GM23338 (cell line): ENCODE data around the gene MEIOB. TPM values are rescaled to one million over a fixed set of nuclear protein-coding genes. Genes with fewer than 3 reads are reported as not detected.

ENCODE experiments used
- ATAC-seq: fragments of 200-7000 bp; cut with Tn5 transposase; 3 replicates; pipeline ENCODE4 v1.9.1; 2020
- DNase-seq: peaks from one replicate; pipeline ENCODE4 v3.0.0-alpha.2; 2015; ENCODE audit warnings: low spot score
- H2AFZ ChIP-seq: fragments of 200-600 bp; sonication (generic); 2 replicates; pipeline ENCODE4 v1.8.0; 2016; ENCODE audit warnings: antibody characterized with exemption, mild to moderate bottlenecking, moderate library complexity
- H3F3A ChIP-seq: fragments of 200-600 bp; sonication (generic); replicated peaks from 2 replicates; pipeline ENCODE4 v1.8.0; 2017; ENCODE audit warnings: antibody characterized with exemption, mixed run types, low read depth
- H3K27ac ChIP-seq: fragments of 200-600 bp; sonication (generic); 2 replicates; pipeline ENCODE4 v1.6.1; 2016; ENCODE audit warnings: low read depth
- H3K27me3 ChIP-seq: fragments of 200-600 bp; sonication (generic); 2 replicates; pipeline ENCODE4 v1.8.0; 2016; ENCODE audit warnings: mild to moderate bottlenecking, mixed run types, moderate library complexity; ENCODE audit not compliant: insufficient read depth
- H3K36me3 ChIP-seq: fragments of 200-600 bp; sonication (generic); 2 replicates; pipeline ENCODE4 v1.8.0; 2016; ENCODE audit warnings: mild to moderate bottlenecking; ENCODE audit not compliant: insufficient read depth
- H3K4me1 ChIP-seq: fragments of 200-600 bp; sonication (generic); 2 replicates; pipeline ENCODE4 v1.8.0; 2016; ENCODE audit warnings: mild to moderate bottlenecking, moderate library complexity; ENCODE audit not compliant: insufficient read depth
- H3K4me2 ChIP-seq: fragments of 200-600 bp; sonication (generic); 2 replicates; pipeline ENCODE4 v1.7.1; 2017; ENCODE audit warnings: mixed run types
- H3K4me3 ChIP-seq: fragments of 200-600 bp; sonication (generic); 2 replicates; pipeline ENCODE4 v1.6.1; 2016; ENCODE audit warnings: mixed run types
- H3K79me2 ChIP-seq: fragments of 200-600 bp; sonication (generic); replicated peaks from 2 replicates; pipeline ENCODE4 v1.8.0; 2017; ENCODE audit warnings: mild to moderate bottlenecking; ENCODE audit not compliant: insufficient read depth
- H3K9me2 ChIP-seq: fragments of 200-600 bp; sonication (generic); 2 replicates; pipeline ENCODE4 v1.8.0; 2017; ENCODE audit not compliant: insufficient read depth
- H4K20me1 ChIP-seq: fragments of 200-600 bp; sonication (generic); replicated peaks from 2 replicates; pipeline ENCODE4 v1.8.0; 2017; ENCODE audit warnings: mild to moderate bottlenecking; ENCODE audit not compliant: insufficient read depth
- H3K27ac Mint-ChIP-seq: 2 replicates; pipeline ENCODE4 v1.8.0; 2020; ENCODE audit warnings: inconsistent platforms, mild to moderate bottlenecking, moderate library complexity, mixed read lengths
- H3K27me3 Mint-ChIP-seq: 3 replicates; pipeline ENCODE4 v1.8.0; 2022; ENCODE audit warnings: low read depth, mild to moderate bottlenecking, moderate library complexity, mixed read lengths, inconsistent platforms; ENCODE audit not compliant: insufficient read depth, poor library complexity
- H3K36me3 Mint-ChIP-seq: 3 replicates; pipeline ENCODE4 v1.8.0; 2021; ENCODE audit warnings: low read depth, mild to moderate bottlenecking, inconsistent platforms, moderate library complexity, mixed read lengths
- H3K4me1 Mint-ChIP-seq: 3 replicates; pipeline ENCODE4 v1.8.0; 2020; ENCODE audit warnings: mild to moderate bottlenecking, inconsistent platforms, mixed read lengths
- H3K4me3 Mint-ChIP-seq: 3 replicates; pipeline ENCODE4 v1.8.0; 2021; ENCODE audit warnings: moderate library complexity, mild to moderate bottlenecking, inconsistent platforms, mixed read lengths
- H3K9me3 Mint-ChIP-seq: 3 replicates; pipeline ENCODE4 v1.8.0; 2020; ENCODE audit warnings: moderate library complexity, mild to moderate bottlenecking, inconsistent platforms, mixed read lengths
- CREB1 ChIP-seq: fragments of 250-450 bp; sonication (Bioruptor Pico); IDR thresholded peaks from 2 replicates; pipeline ENCODE4 v1.5.0; 2020; ENCODE audit warnings: low read depth, mild to moderate bottlenecking, moderate library complexity
- CTCF ChIP-seq, 2 experiments: fragments of 200-600 bp in 1 of 2; sonication (generic) in 1 of 2; conservative IDR thresholded peaks; 2 replicates each; pipeline versions ENCODE4 v1.5.1 to v1.6.1; 2016 to 2017; ENCODE audit warnings: antibody characterized with exemption in 2 of 2, low read depth in 2 of 2, mild to moderate bottlenecking in 2 of 2, moderate library complexity in 1 of 2
- ETS1 ChIP-seq: IDR thresholded peaks from 2 replicates; pipeline ENCODE4 v1.6.1; 2016; ENCODE audit warnings: antibody characterized with exemption
- EZH2 ChIP-seq: fragments of 200-600 bp; sonication (generic); IDR thresholded peaks from one replicate; pipeline ENCODE4 v1.8.0; 2017; ENCODE audit warnings: antibody characterized with exemption, mild to moderate bottlenecking, low read depth; ENCODE audit not compliant: unreplicated experiment
- EZH2phosphoT487 ChIP-seq: fragments of 200-600 bp; sonication (generic); IDR thresholded peaks from one replicate; pipeline ENCODE4 v1.8.1; 2018; ENCODE audit warnings: antibody characterized with exemption; ENCODE audit not compliant: unreplicated experiment
- JUNB ChIP-seq: IDR thresholded peaks from one replicate; pipeline ENCODE4 v1.6.1; 2016; ENCODE audit warnings: antibody characterized with exemption; ENCODE audit not compliant: unreplicated experiment
- NANOG ChIP-seq: IDR thresholded peaks from 2 replicates; pipeline ENCODE4 v1.6.1; 2016; ENCODE audit warnings: antibody characterized with exemption, borderline replicate concordance
- POLR2AphosphoS5 ChIP-seq: IDR thresholded peaks from 2 replicates; pipeline ENCODE4 v1.6.1; 2016; ENCODE audit warnings: antibody characterized with exemption, low read depth
- REST ChIP-seq: IDR thresholded peaks from one replicate; pipeline ENCODE4 v1.6.1; 2018; ENCODE audit warnings: antibody characterized with exemption; ENCODE audit not compliant: unreplicated experiment
- STAT1 ChIP-seq: IDR thresholded peaks from one replicate; pipeline ENCODE4 v1.6.1; 2016; ENCODE audit warnings: antibody characterized with exemption; ENCODE audit not compliant: unreplicated experiment
- ZNF114 ChIP-seq: fragments of 250-450 bp; sonication (Bioruptor Pico); IDR thresholded peaks from 2 replicates; pipeline ENCODE4 v1.5.0; 2020; ENCODE audit warnings: mild to moderate bottlenecking, moderate library complexity
- ZNF331 ChIP-seq: fragments of 250-450 bp; sonication (Bioruptor Pico); IDR thresholded peaks from 2 replicates; pipeline ENCODE4 v1.5.0; 2020; ENCODE audit warnings: low read depth, mild to moderate bottlenecking, moderate library complexity
- ZNF462 ChIP-seq: fragments of 250-450 bp; sonication (Bioruptor Pico); IDR thresholded peaks from 2 replicates; pipeline ENCODE4 v1.5.0; 2020; ENCODE audit warnings: mild to moderate bottlenecking, moderate library complexity
- polyA plus RNA-seq: library from polyadenylated mRNA; unstranded; fragments of >200 nt; fragmentation: Nextera tagmentation; extraction: Ambion mirVana; gene quantifications from 2 replicates; pipeline ENCODE4 v1.2.1, GENCODE V29; 2016
- total RNA-seq: library from RNA; depleted of rRNA; stranded (reverse); fragments of >200 nt; shearing (Covaris generic); gene quantifications from 2 replicates; pipeline ENCODE4 v1.2.3, GENCODE V29; 2014

The MEIOB gene
- total and polyA plus RNA-seq, 2 experiments from 2014 or later: 7.3 to 8.7 TPM

GRCh38 chr16:1851793-1852192, 20.2 kb downstream of the MEIOB start:
- Histone ChIP-seq H3K27ac (no peak overlapping the region), H3K79me2 (no peaks in the 10 kb centered on the region), H4K20me1 (no peaks in the 10 kb centered on the region), H3K4me3 (no peak overlapping the region), H3F3A (no peaks in the 10 kb centered on the region), H3K9me2 (no peaks in the 10 kb centered on the region), H3K27me3 (no peaks in the 10 kb centered on the region), H2AFZ (no peak overlapping the region), H3K36me3 (no peaks in the 10 kb centered on the region), H3K4me1 (no peaks in the 10 kb centered on the region), H3K4me2 (no peak overlapping the region)
- Mint-ChIP-seq H3K4me1 (no peaks in the 10 kb centered on the region), H3K9me3 (no peaks in the 10 kb centered on the region), H3K27me3 (peaks cover 2% of the 10 kb centered on the region), H3K36me3 (no peaks in the 10 kb centered on the region), H3K4me3 (no peak overlapping the region), H3K27ac (no peak overlapping the region)
- no peak for ATAC-seq
- TF ChIP-seq ETS1: no peak
- no peak for TF ChIP-seq ZNF331
- TF ChIP-seq CTCF (conservative IDR thresholded peaks at IDR 0.05; ENCODE audit: low read depth in 2 of 2): no peak
- no peak for TF ChIP-seq NANOG
- no peak for TF ChIP-seq JUNB
- TF ChIP-seq POLR2AphosphoS5: no peak
- no peak for TF ChIP-seq REST
- TF ChIP-seq ZNF114 (CRISPR knock-in tag): no peak
- TF ChIP-seq CREB1 (CRISPR knock-in tag): no peak
- no peak for TF ChIP-seq EZH2phosphoT487
- TF ChIP-seq STAT1: no peak
- no peak for TF ChIP-seq EZH2
- TF ChIP-seq ZNF462 (CRISPR knock-in tag): no peak
- no peak for DNase-seq
